IPS-20b (cell line): ENCODE results near the gene ERN1.
A peak's percentile ranks its signal among the peaks of the same experiment; 100 is the strongest.
"Not testable (repeated sequence)": the region's sequence is repeated elsewhere in the genome, so short reads cannot be mapped to it uniquely, and the experiment has no call there.

Experiments used
- H3K27ac ChIP-seq: one replicate; pipeline ENCODE4 v1.5.1; 2013; ENCODE audit warnings: low read length
- H3K27me3 ChIP-seq: 2 replicates; pipeline ENCODE4 v1.6.1; 2013; ENCODE audit warnings: mild to moderate bottlenecking, low read length, inconsistent platforms; ENCODE audit not compliant: insufficient read depth
- H3K36me3 ChIP-seq: 2 replicates; pipeline ENCODE4 v1.6.1; 2013; ENCODE audit warnings: low read depth, mild to moderate bottlenecking, inconsistent platforms, low read length, moderate library complexity; ENCODE audit not compliant: insufficient read depth
- H3K4me1 ChIP-seq: 2 replicates; pipeline ENCODE4 v1.6.1; 2013; ENCODE audit warnings: mild to moderate bottlenecking, control low read depth, inconsistent platforms, low read length, moderate library complexity; ENCODE audit not compliant: insufficient read depth
- H3K4me3 ChIP-seq: 2 replicates; pipeline ENCODE4 v1.5.1; 2013; ENCODE audit warnings: mild to moderate bottlenecking, low read length, inconsistent platforms
- H3K9ac ChIP-seq: 2 replicates; pipeline ENCODE4 v1.6.1; 2013; ENCODE audit warnings: low read depth, mild to moderate bottlenecking, inconsistent platforms, low read length, moderate library complexity
- H3K9me3 ChIP-seq: 2 replicates; pipeline ENCODE4 v1.6.1; 2013; ENCODE audit warnings: mild to moderate bottlenecking, low read depth, low read length, inconsistent platforms; ENCODE audit not compliant: insufficient read depth

ERN1 gene

DNA sequence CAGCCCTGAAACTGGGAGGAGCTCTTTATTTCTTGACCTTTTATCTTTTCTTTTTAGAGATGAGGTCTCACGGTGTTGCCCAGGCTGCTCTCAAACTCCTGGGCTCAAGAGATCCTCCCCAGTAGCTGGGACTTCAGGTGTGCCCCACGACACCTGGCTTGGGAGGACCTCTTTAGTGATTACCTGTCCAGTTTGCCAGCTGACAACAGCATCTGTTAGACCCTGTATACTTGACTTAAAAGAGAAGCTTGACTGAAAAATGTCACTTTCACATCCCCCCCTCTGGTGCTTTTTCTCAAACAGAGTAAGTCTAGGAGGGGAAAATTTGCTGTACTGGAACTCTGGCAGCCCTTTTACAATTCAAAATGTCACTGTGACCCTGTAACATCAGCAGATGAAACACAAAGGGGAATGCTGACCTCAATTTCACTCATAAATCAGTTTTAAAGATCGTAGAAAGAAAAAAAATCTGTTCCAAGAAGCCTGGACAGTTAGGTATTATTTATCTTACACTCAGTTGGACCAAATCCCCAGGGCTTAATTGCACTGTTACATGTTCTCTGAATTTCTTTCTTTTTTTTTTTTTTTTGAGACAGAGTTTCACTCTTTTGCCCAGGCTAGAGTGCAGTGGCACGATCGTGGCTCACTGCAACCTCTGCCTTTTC, 1.8 kb upstream of the ERN1 start:
- Histone ChIP-seq H3K9ac (no peak overlapping the region), H3K36me3 (no peaks in the 10 kb centered on the region), H3K9me3 (no peaks in the 10 kb centered on the region), H3K4me3 (no peak overlapping the region), H3K27me3 (peaks cover 31% of the 10 kb centered on the region), H3K27ac (no peak overlapping the region), H3K4me1 (peaks cover 6% of the 10 kb centered on the region; the same call in 1 of the 2 replicates)

DNA sequence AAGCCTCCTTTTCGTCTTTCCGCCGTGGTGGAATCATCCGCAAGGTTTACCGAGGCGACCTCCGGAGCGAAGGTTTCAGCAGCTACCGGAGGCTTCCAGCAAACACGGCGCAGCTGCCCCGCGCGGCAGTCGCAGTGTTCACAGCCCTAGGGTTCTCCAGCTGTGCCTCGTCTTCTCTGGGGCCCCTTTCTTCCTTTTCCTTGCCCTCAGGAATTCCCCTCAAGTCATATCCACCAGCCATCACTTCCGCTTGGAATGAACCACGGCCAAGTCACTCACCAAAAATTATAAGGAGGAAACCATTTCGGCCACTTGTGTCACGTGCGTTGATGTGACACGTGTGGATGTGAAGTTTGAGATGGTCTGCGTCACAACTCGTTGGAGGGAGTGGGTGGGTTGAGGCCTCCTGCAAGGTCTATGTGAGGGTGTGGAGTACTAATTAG, 636 bp upstream of the ERN1 start:
- no peaks in the 10 kb centered on the region for H3K9me3 ChIP-seq
- H3K4me1 ChIP-seq = peaks cover 6% of the 10 kb centered on the region; the same call in 1 of the 2 replicates
- no peak overlapping the region for H3K27ac ChIP-seq
- H3K9ac ChIP-seq = peak overlapping the region; percentile 57
- H3K36me3 ChIP-seq = no peaks in the 10 kb centered on the region
- peak overlapping the region; percentile 60 for H3K4me3 ChIP-seq
- H3K27me3 ChIP-seq = peaks cover 31% of the 10 kb centered on the region

DNA sequence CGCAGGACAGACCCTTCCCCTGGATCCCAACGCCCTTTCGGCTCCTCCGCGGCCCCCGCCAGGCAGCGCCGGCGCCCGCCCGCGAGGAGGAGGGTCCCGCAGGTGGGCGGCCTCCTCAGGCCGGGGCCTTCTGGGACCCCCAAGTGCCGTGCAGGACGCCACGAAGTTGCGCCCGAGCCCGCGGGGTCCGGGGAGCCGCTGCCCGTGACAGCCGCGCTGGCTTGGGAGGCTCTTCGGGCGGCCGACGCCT, 504 bp downstream of the ERN1 start:
- Histone ChIP-seq H3K9me3 (no peaks in the 10 kb centered on the region), H3K27me3 (peaks cover 31% of the 10 kb centered on the region), H3K4me1 (peaks cover 6% of the 10 kb centered on the region; the same call in 1 of the 2 replicates), H3K9ac (peak overlapping the region; percentile 59; the same call in 1 of the 2 replicates), H3K4me3 (peak overlapping the region; percentile 80), H3K27ac (no peak overlapping the region), H3K36me3 (no peaks in the 10 kb centered on the region)

DNA sequence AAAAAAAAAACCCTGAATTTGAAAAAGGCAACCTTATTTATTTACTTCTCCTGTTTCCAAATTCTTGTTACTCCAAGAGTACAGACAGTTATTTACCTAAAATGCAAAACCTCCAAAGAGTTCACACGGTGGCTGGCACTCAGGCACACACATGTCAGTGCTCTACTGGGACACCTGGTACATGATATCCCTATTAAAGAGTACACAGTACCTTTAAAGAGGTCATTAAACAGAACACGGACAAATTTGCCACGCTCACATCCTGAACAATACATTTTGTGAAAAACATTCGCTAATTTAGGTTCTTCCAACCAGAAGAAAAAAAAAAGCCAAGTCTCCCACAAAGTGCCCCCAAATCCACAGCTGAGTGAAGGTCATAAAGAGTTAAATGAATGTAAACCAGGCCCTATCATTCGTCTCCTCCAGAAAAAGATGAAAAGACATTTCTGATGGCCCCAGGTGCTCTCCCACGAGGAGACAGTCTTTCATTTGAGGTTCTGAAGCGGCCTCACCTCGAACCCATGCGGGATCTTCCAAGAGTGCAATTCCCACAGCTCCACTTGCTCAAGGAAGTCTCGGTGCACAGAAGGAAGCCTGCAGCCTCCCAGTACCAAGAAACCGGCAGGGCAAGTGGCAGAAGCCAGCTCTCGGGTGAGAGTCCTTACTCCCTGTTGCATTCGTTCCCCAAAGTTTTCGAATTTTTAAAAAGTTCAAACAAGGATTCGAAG, 993 bp downstream of the ERN1 start:
- peaks cover 6% of the 10 kb centered on the region; the same call in 1 of the 2 replicates for H3K4me1 ChIP-seq

DNA sequence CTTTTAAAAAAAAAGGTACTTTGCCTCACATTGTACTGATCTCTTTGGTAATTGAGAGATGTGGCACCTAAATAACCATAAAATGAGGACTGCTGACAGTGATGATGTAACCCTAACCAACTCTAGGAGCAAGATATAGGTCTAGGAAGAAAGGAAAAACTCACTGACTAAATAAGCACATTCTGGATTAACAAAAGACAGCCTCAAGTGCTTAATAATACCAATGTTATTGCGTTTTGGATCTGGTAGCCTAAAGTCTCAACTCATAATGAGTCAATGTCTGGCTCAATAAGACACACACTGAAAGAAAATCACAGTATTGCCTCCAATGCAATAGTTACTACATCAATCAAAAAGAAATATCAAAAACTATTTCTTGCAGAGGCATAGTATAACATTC, 3.0 kb downstream of the ERN1 start:
- Histone ChIP-seq H3K9ac (no peak overlapping the region), H3K4me1 (peaks cover 6% of the 10 kb centered on the region; the same call in 1 of the 2 replicates), H3K4me3 (no peak overlapping the region), H3K27me3 (peaks cover 29% of the 10 kb centered on the region), H3K9me3 (no peaks in the 10 kb centered on the region), H3K36me3 (no peaks in the 10 kb centered on the region), H3K27ac (no peak overlapping the region)

More for the DNA sequence above, 993 bp downstream of the ERN1 start:
- H3K9ac ChIP-seq = peak overlapping the region; percentile 59; the same call in 1 of the 2 replicates
- H3K9me3 ChIP-seq = no peaks in the 10 kb centered on the region
- no peaks in the 10 kb centered on the region for H3K36me3 ChIP-seq
- no peak overlapping the region for H3K27ac ChIP-seq
- peaks cover 31% of the 10 kb centered on the region for H3K27me3 ChIP-seq
- peak overlapping the region; percentile 80 for H3K4me3 ChIP-seq

DNA sequence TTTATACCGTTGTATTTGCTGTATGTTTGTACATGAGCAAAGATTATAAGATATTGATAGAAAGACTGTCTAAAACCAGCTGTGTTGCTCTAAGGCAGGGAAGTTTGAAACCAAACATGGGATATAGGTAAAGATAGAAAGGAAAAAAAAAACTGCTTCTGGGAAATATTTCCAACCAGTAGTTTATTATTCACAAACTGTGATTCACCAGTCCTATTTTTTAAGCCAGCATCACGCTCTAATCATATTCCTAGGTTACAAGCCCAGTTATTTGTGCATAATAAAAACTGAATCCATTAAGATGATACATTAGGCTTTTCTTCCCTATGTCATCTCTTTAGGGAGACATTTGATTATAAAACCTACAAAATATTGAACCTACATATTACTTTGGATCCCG, 4.0 kb downstream of the ERN1 start:
- H3K27ac ChIP-seq = no peak overlapping the region
- H3K4me3 ChIP-seq = no peak overlapping the region
- H3K27me3 ChIP-seq = peaks cover 19% of the 10 kb centered on the region
- H3K9me3 ChIP-seq = no peaks in the 10 kb centered on the region
- H3K4me1 ChIP-seq = peaks cover 6% of the 10 kb centered on the region; the same call in 1 of the 2 replicates
- no peaks in the 10 kb centered on the region for H3K36me3 ChIP-seq
- H3K9ac ChIP-seq = no peak overlapping the region

DNA sequence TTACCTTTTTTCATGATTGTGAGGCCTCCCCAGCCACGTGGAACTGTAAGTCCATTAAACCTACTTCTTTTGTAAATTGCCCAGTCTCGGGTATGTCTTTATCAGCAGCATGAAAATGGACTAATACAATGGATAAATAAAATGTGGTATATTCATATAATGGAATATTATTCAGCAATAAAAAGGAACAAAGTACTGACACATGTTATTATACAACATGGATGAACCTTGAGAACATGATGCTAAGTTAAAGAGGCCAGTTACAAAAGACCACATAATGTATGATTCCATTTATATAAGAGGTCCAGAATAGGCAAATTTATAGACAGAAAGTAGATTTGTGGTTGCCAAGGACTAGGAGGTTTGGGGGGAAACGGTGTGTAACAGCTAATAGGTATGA, 5.3 kb downstream of the ERN1 start:
- no peak overlapping the region for H3K4me3 ChIP-seq
- peaks cover 2% of the 10 kb centered on the region; the same call in 1 of the 2 replicates for H3K4me1 ChIP-seq
- H3K36me3 ChIP-seq = no peaks in the 10 kb centered on the region
- peaks cover 13% of the 10 kb centered on the region for H3K27me3 ChIP-seq
- H3K9ac ChIP-seq = no peak overlapping the region
- no peaks in the 10 kb centered on the region for H3K9me3 ChIP-seq
- no peak overlapping the region for H3K27ac ChIP-seq

DNA sequence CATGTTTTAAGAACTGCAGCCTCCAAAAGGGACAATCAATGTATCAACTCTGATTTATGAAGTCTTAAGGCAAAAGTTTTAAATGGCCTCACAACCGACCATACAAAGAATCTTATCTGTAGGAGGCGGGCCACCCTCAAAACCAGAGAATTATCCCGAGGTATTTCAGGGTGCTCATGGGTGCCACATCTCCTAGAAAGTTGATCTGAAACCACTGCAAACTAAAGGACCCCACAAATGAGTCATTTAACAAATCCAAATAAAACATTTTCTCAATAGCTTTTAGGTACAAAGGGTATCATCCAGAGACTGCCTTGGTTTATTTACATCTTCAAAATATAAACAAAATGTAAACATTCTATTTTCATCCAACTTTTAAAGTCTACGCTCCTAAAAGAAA, 6.8 kb downstream of the ERN1 start:
- no peaks in the 10 kb centered on the region for H3K36me3 ChIP-seq
- H3K4me3 ChIP-seq = no peak overlapping the region
- H3K9ac ChIP-seq = no peak overlapping the region
- no peaks in the 10 kb centered on the region for H3K4me1 ChIP-seq
- H3K9me3 ChIP-seq = no peaks in the 10 kb centered on the region
- H3K27ac ChIP-seq = no peak overlapping the region
- peaks cover under 1% of the 10 kb centered on the region; the same call in 1 of the 2 replicates for H3K27me3 ChIP-seq

DNA sequence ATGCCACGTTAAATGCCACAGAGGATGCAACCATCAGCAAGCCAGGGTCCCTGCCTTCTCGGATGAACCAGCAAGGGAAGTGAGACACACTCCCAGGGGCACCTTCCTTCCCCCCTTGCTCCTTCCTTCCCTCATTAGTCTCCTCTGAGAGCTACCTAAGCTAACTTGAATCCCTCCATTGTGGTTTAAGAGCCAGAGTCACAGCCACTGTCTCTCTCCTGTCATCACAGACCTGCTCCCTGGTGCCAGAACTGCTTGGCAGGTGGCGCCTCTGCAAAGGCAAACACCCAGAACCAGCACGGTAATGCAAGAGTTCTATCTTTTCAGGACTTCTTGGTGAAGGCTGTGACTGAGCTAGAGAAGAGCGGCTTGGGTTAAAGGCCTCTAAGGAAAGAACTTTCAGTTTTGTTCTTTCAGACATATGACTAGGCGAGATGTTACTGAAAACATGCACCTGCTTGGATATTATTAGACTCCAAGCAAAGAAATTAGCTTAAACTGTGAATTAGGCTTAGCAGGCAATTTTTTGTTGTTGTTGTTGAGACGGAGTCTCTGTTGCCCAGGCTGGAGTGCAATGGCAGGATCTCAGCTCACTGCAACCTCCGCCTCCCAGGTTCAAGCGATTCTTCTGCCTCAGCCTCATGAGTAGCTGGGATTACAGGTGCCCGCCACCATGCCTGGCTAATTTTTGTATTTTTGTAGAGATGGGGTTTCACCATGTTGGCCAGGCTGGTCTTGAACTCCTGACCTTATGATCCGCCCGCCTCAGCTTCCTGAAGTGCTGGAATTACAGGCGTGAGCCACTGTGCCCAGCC, 8.8 kb downstream of the ERN1 start:
- H3K27ac ChIP-seq, H3K9ac ChIP-seq: not testable (repeated sequence)

DNA sequence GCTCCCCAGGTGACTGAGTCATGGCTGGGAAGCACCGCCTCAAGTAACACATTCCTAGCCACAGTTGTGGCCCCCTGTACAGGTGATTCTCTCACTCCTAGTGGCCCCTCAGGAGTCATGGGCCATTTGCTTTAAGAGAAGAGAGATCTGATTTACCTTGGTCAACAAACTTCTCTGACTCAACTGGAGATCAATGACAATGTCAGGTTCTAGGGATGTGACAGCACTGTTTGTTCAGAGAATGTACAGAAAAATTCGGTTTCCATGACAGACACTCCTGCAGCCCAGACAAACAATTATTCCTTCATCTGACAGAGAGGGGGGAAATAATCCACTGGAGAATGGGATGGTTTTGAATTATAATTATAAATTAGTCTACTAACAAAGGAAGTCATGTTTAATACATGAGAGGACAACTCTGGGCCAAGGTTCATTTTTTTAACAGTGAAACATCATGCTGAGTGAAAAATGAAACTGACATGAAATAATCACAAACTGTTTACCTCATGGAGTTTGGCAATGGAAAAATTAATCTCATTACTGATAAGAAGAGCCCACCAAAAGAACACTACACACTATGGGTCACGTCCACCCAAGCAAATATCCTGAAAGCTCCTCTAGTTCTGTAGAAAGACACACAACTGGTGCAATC, 9.7 kb downstream of the ERN1 start:
- Histone ChIP-seq H3K9ac (no peak overlapping the region), H3K9me3 (no peaks in the 10 kb centered on the region)

More for the DNA sequence above, 8.8 kb downstream of the ERN1 start:
- H3K4me1 ChIP-seq, H3K4me3 ChIP-seq, H3K36me3 ChIP-seq, H3K9me3 ChIP-seq, H3K27me3 ChIP-seq: not testable (repeated sequence)

More for the DNA sequence above, 9.7 kb downstream of the ERN1 start:
- H3K36me3 ChIP-seq = no peaks in the 10 kb centered on the region
- H3K27me3 ChIP-seq = no peaks in the 10 kb centered on the region
- H3K27ac ChIP-seq = no peak overlapping the region
- no peak overlapping the region for H3K4me3 ChIP-seq
- no peaks in the 10 kb centered on the region for H3K4me1 ChIP-seq
